ENCODE results near the gene CEMP1. TPM values are rescaled to one million over a fixed set of nuclear protein-coding genes. Genes with fewer than 3 reads are reported as not detected.
A peak's percentile ranks its signal among the peaks of the same experiment; 100 is the strongest.

CEMP1 gene
- total RNA-seq, 2 experiments from 2014 or later: 0.25 to 0.55 TPM

GRCh38 chr16:2486645-2487516, 44.3 kb downstream of the CEMP1 start:
- H3K9me2 ChIP-seq (ENCODE audit: insufficient read depth, low read length): no peaks in the 10 kb centered on the region
- peaks cover 6% of the 10 kb centered on the region for H3K4me1 ChIP-seq (ENCODE audit: insufficient read depth, low read length, poor library complexity, severe bottlenecking)
- BruUV-seq (replicated peaks): no TSS peak
- peak; percentile 50 for DNase-seq (ENCODE audit: low spot score)
- no peaks in the 10 kb centered on the region for H3K9me3 ChIP-seq (ENCODE audit: low read length)
- no peaks in the 10 kb centered on the region for H3K79me2 ChIP-seq (ENCODE audit: insufficient read depth, low read depth, low read length)
- no peak overlapping the region for H2AFZ ChIP-seq (ENCODE audit: low read length)
- H3K4me2 ChIP-seq (ENCODE audit: low read length): no peak overlapping the region
- no peaks in the 10 kb centered on the region for H4K20me1 ChIP-seq (ENCODE audit: insufficient read depth, low read length)
- ChIA-PET POLR2A (no interaction called here), CTCF (ENCODE audit: unreplicated experiment) (no interaction called here)
- TF ChIP-seq, protein P1, sequence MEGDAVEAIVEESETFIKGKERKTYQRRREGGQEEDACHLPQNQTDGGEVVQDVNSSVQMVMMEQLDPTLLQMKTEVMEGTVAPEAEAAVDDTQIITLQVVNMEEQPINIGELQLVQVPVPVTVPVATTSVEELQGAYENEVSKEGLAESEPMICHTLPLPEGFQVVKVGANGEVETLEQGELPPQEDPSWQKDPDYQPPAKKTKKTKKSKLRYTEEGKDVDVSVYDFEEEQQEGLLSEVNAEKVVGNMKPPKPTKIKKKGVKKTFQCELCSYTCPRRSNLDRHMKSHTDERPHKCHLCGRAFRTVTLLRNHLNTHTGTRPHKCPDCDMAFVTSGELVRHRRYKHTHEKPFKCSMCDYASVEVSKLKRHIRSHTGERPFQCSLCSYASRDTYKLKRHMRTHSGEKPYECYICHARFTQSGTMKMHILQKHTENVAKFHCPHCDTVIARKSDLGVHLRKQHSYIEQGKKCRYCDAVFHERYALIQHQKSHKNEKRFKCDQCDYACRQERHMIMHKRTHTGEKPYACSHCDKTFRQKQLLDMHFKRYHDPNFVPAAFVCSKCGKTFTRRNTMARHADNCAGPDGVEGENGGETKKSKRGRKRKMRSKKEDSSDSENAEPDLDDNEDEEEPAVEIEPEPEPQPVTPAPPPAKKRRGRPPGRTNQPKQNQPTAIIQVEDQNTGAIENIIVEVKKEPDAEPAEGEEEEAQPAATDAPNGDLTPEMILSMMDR (conservative IDR thresholded peaks at IDR 0.05; ENCODE audit: low read length): peak; percentile 31; the same call in 1 of the 2 replicates
- no peak for TF ChIP-seq EZH2phosphoT487 (IDR thresholded peaks at IDR 0.05; ENCODE audit: borderline replicate concordance, low read depth, low read length)
- intact Hi-C loops (cut with micrococcal nuclease; ENCODE audit: unreplicated experiment): loop anchor here (5.0 kb wide), 1 partner anchor 150 kb away; no protein-coding TSS in a partner anchor
- no peak overlapping the region for H3K4me3 ChIP-seq (ENCODE audit: low read depth, low read length, poor library complexity, severe bottlenecking)
- H3K36me3 ChIP-seq (ENCODE audit: insufficient read depth, low read length): peaks cover 20% of the 10 kb centered on the region; the same call in 1 of the 2 replicates
- H3K27ac ChIP-seq (ENCODE audit: low read depth, low read length, poor library complexity, severe bottlenecking): no peak overlapping the region

- ChIA-PET CTCF (ENCODE audit: unreplicated experiment) (no interaction called here), POLR2A (no interaction called here)
- Histone ChIP-seq H2AFZ (ENCODE audit: low read length) (no peak overlapping the region), H4K20me1 (ENCODE audit: insufficient read depth, low read length) (no peaks in the 10 kb centered on the region), H3K79me2 (ENCODE audit: insufficient read depth, low read depth, low read length) (no peaks in the 10 kb centered on the region), H3K9me3 (ENCODE audit: low read length) (no peaks in the 10 kb centered on the region), H3K36me3 (ENCODE audit: insufficient read depth, low read length) (peaks cover 19% of the 10 kb centered on the region; the same call in 1 of the 2 replicates), H3K4me3 (ENCODE audit: low read depth, low read length, poor library complexity, severe bottlenecking) (no peak overlapping the region), H3K27ac (ENCODE audit: low read depth, low read length, poor library complexity, severe bottlenecking) (no peak overlapping the region), H3K4me2 (ENCODE audit: low read length) (no peak overlapping the region), H3K4me1 (ENCODE audit: insufficient read depth, low read length, poor library complexity, severe bottlenecking) (peaks cover 6% of the 10 kb centered on the region), H3K9me2 (ENCODE audit: insufficient read depth, low read length) (no peaks in the 10 kb centered on the region)
- TF ChIP-seq, protein P1 (conservative IDR thresholded peaks at IDR 0.05; ENCODE audit: low read length): no peak
- no TSS peak for BruUV-seq (replicated peaks)
- no peak for DNase-seq (ENCODE audit: low spot score)
- intact Hi-C loops (cut with micrococcal nuclease; ENCODE audit: unreplicated experiment): loop anchor here (5.0 kb wide), 1 partner anchor 149 kb away; no protein-coding TSS in a partner anchor
Measured at GRCh38 chr16:2485811-2486507, 45.2 kb downstream of the CEMP1 start.
